CD4-positive, alpha-beta T cell treated with Interleukin-6 for 4 hours (primary cell): ENCODE data around the gene RBFOX2.
"Not testable (repeated sequence)": the region's sequence is repeated elsewhere in the genome, so short reads cannot be mapped to it uniquely, and the experiment has no call there.

Source experiments
- DNase-seq: peaks from one replicate; pipeline ENCODE4 v3.0.0-alpha.2; 2020; ENCODE audit warnings: mixed read lengths

RBFOX2 gene

GRCh38 chr22:35811670-35812069, 217.0 kb downstream of the RBFOX2 start:
- DNase-seq: no peak

- DNase-seq: no peak
These were observed 218.8 kb downstream of the RBFOX2 start for GRCh38 chr22:35809816-35810215.

GRCh38 chr22:35808377-35808776, 220.2 kb downstream of the RBFOX2 start:
- DNase-seq: no peak

GRCh38 chr22:35806668-35807067, 222.0 kb downstream of the RBFOX2 start:
- not testable (repeated sequence) for DNase-seq

GRCh38 chr22:35805466-35805865, 223.2 kb downstream of the RBFOX2 start:
- no peak for DNase-seq

- no peak for DNase-seq
These were observed 224.2 kb downstream of the RBFOX2 start for GRCh38 chr22:35804421-35804820.

GRCh38 chr22:35802885-35803284, 225.7 kb downstream of the RBFOX2 start:
- DNase-seq: no peak

- not testable (repeated sequence) for DNase-seq
These were observed 227.3 kb downstream of the RBFOX2 start for GRCh38 chr22:35801301-35801700.

- DNase-seq: no peak
These were observed 229.5 kb downstream of the RBFOX2 start for GRCh38 chr22:35799150-35799549.

- DNase-seq: no peak
These were observed 231.2 kb downstream of the RBFOX2 start for GRCh38 chr22:35797411-35797810.

- DNase-seq: no peak
These were observed 233.1 kb downstream of the RBFOX2 start for GRCh38 chr22:35795476-35795875.

- no peak for DNase-seq
These were observed 236.1 kb downstream of the RBFOX2 start for GRCh38 chr22:35792506-35792905.

- not testable (repeated sequence) for DNase-seq
These were observed 236.8 kb downstream of the RBFOX2 start for GRCh38 chr22:35791788-35792187.

GRCh38 chr22:35785181-35785923, 243.3 kb downstream of the RBFOX2 start:
- DNase-seq: no peak

GRCh38 chr22:35784633-35785032, 244.0 kb downstream of the RBFOX2 start:
- no peak for DNase-seq

GRCh38 chr22:35783943-35784614, 244.5 kb downstream of the RBFOX2 start:
- no peak for DNase-seq

GRCh38 chr22:35782504-35782903, 246.1 kb downstream of the RBFOX2 start:
- no peak for DNase-seq

GRCh38 chr22:35781898-35782297, 246.7 kb downstream of the RBFOX2 start:
- DNase-seq: no peak

- DNase-seq: no peak
These were observed 251.2 kb downstream of the RBFOX2 start for GRCh38 chr22:35777335-35777975.

- no peak for DNase-seq
These were observed 253.3 kb downstream of the RBFOX2 start for GRCh38 chr22:35775339-35775738.

GRCh38 chr22:35769974-35770373, 258.6 kb downstream of the RBFOX2 start:
- no peak for DNase-seq

- DNase-seq: no peak
These were observed 261.7 kb downstream of the RBFOX2 start for GRCh38 chr22:35766654-35767580.

- DNase-seq: no peak
These were observed 267.6 kb downstream of the RBFOX2 start for GRCh38 chr22:35761037-35761436.
